Natural killer cell treated with Interleukin-12 subunit alpha and Interleukin-12 subunit beta and Interleukin-15 and Interleukin-18, amount 100 ng/mL, for 72 hours (primary cell): ENCODE measurements around the gene PCSK6. TPM values are rescaled to one million over a fixed set of nuclear protein-coding genes. Genes with fewer than 3 reads are reported as not detected.
A peak's percentile ranks its signal among the peaks of the same experiment; 100 is the strongest.

Source experiments
- ATAC-seq, 2 donors: fragments of 150-1000 bp; cut with Tn5 transposase in 1 of 2; sonication (Bioruptor Pico), chemical (Tn5 transposase) in 1 of 2; 2 replicates each; pipeline ENCODE4 v1.10.0; 2021
- DNase-seq: peaks from one replicate; pipeline ENCODE4 v3.0.0; 2022; ENCODE audit warnings: low spot score
- H3K27ac Mint-ChIP-seq, 2 donors: 1 replicate in 1 of 2; 2 replicates in 1 of 2; pipeline ENCODE4 v1.8.0; 2022; ENCODE audit warnings: mixed read lengths in 2 of 2, mild to moderate bottlenecking in 1 of 2, moderate library complexity in 1 of 2
- H3K27me3 Mint-ChIP-seq, 2 donors: 1 replicate in 1 of 2; 2 replicates in 1 of 2; pipeline ENCODE4 v1.8.0; 2022; ENCODE audit warnings: mixed read lengths in 2 of 2
- H3K36me3 Mint-ChIP-seq: one replicate; pipeline ENCODE4 v1.8.0; 2022; ENCODE audit warnings: mixed read lengths
- H3K4me1 Mint-ChIP-seq, 2 donors: 1 replicate in 1 of 2; 2 replicates in 1 of 2; pipeline ENCODE4 v1.8.0; 2022; ENCODE audit warnings: low read depth in 2 of 2, mixed read lengths in 2 of 2, mild to moderate bottlenecking in 1 of 2
- H3K4me3 Mint-ChIP-seq: one replicate; pipeline ENCODE4 v1.8.0; 2022; ENCODE audit warnings: mixed read lengths
- H3K9me3 Mint-ChIP-seq: 2 replicates; pipeline ENCODE4 v1.8.0; 2022; ENCODE audit warnings: mixed read lengths
- total RNA-seq, 2 donors: library from RNA; stranded (reverse); gene quantifications; one replicate each; pipeline ENCODE4 v1.2.3, GENCODE V29; 2022

Gene PCSK6
- total RNA-seq, 2 donors from 2014 or later = 0.95 TPM; not detected in 1

- Mint-ChIP-seq H3K36me3 (no peaks in the 10 kb centered on the region), H3K27me3 (peaks cover 10 to 14% of the 10 kb centered on the region in 2 donors), H3K4me1 (no peaks in the 10 kb centered on the region), H3K4me3 (no peak overlapping the region), H3K9me3 (no peaks in the 10 kb centered on the region), H3K27ac (no peak overlapping the region)
- no peak for ATAC-seq
- DNase-seq = no peak
Observed at GRCh38 chr15:101451846-101452245, 37.7 kb downstream of the PCSK6 start.

- H3K36me3 Mint-ChIP-seq = no peaks in the 10 kb centered on the region
- peaks cover 0 to under 1% of the 10 kb centered on the region in 2 donors for H3K4me1 Mint-ChIP-seq
- H3K27ac Mint-ChIP-seq = no peak overlapping the region
- no peak for DNase-seq
- H3K9me3 Mint-ChIP-seq = no peaks in the 10 kb centered on the region
- H3K27me3 Mint-ChIP-seq = peaks cover 10 to 14% of the 10 kb centered on the region in 2 donors
- ATAC-seq = no peak
- H3K4me3 Mint-ChIP-seq = no peak overlapping the region
Observed at GRCh38 chr15:101451266-101451799, 38.2 kb downstream of the PCSK6 start.

- Mint-ChIP-seq H3K36me3 (no peaks in the 10 kb centered on the region), H3K9me3 (no peaks in the 10 kb centered on the region), H3K27me3 (peaks cover 10 to 11% of the 10 kb centered on the region in 2 donors), H3K4me1 (peaks cover 0 to 3% of the 10 kb centered on the region in 2 donors), H3K27ac (no peak overlapping the region), H3K4me3 (no peak overlapping the region)
- DNase-seq = no peak
- no peak for ATAC-seq
Observed at GRCh38 chr15:101450403-101451265, 38.9 kb downstream of the PCSK6 start.

GRCh38 chr15:101449471-101450402 is 39.8 kb downstream of the PCSK6 start:
- H3K9me3 Mint-ChIP-seq = no peaks in the 10 kb centered on the region
- no peak overlapping the region for H3K27ac Mint-ChIP-seq
- H3K36me3 Mint-ChIP-seq = no peaks in the 10 kb centered on the region
- peaks cover 0 to 3% of the 10 kb centered on the region in 2 donors for H3K4me1 Mint-ChIP-seq
- no peak for DNase-seq
- H3K4me3 Mint-ChIP-seq = no peak overlapping the region
- ATAC-seq = peak in 1 of 2 donors; percentile 37
- peaks cover 10 to 11% of the 10 kb centered on the region in 2 donors for H3K27me3 Mint-ChIP-seq

GRCh38 chr15:101448336-101448735 is 41.2 kb downstream of the PCSK6 start:
- Mint-ChIP-seq H3K9me3 (no peaks in the 10 kb centered on the region), H3K36me3 (no peaks in the 10 kb centered on the region), H3K27ac (no peak overlapping the region), H3K4me1 (peaks cover 0 to 3% of the 10 kb centered on the region in 2 donors), H3K4me3 (no peak overlapping the region), H3K27me3 (peaks cover 10 to 12% of the 10 kb centered on the region in 2 donors)
- ATAC-seq = no peak
- DNase-seq = no peak

GRCh38 chr15:101447561-101448071 is 41.9 kb downstream of the PCSK6 start:
- no peaks in the 10 kb centered on the region for H3K36me3 Mint-ChIP-seq
- ATAC-seq (no peak), DNase-seq (no peak)
- no peak overlapping the region for H3K27ac Mint-ChIP-seq
- H3K4me3 Mint-ChIP-seq = no peak overlapping the region
- peaks cover 0 to 3% of the 10 kb centered on the region in 2 donors for H3K4me1 Mint-ChIP-seq
- no peaks in the 10 kb centered on the region for H3K9me3 Mint-ChIP-seq
- peaks cover 12 to 14% of the 10 kb centered on the region in 2 donors for H3K27me3 Mint-ChIP-seq

GRCh38 chr15:101447168-101447533 is 42.4 kb downstream of the PCSK6 start:
- Mint-ChIP-seq H3K4me3 (no peak overlapping the region), H3K27me3 (peaks cover 11 to 14% of the 10 kb centered on the region in 2 donors), H3K27ac (no peak overlapping the region), H3K4me1 (peaks cover 0 to 3% of the 10 kb centered on the region in 2 donors), H3K36me3 (no peaks in the 10 kb centered on the region), H3K9me3 (no peaks in the 10 kb centered on the region)
- peak in 1 of 2 donors; percentile 15 for ATAC-seq
- no peak for DNase-seq

- DNase-seq = no peak
- no peak overlapping the region for H3K4me3 Mint-ChIP-seq
- no peaks in the 10 kb centered on the region for H3K36me3 Mint-ChIP-seq
- no peaks in the 10 kb centered on the region for H3K9me3 Mint-ChIP-seq
- no peak overlapping the region for H3K27ac Mint-ChIP-seq
- peaks cover 11 to 13% of the 10 kb centered on the region in 2 donors for H3K27me3 Mint-ChIP-seq
- peaks cover 0 to 3% of the 10 kb centered on the region in 2 donors for H3K4me1 Mint-ChIP-seq
- peak in 1 of 2 donors; percentile 20 for ATAC-seq
Observed at GRCh38 chr15:101446518-101447167, 42.9 kb downstream of the PCSK6 start.

GRCh38 chr15:101445562-101446517 is 43.7 kb downstream of the PCSK6 start:
- Mint-ChIP-seq H3K36me3 (no peaks in the 10 kb centered on the region), H3K4me3 (no peak overlapping the region), H3K4me1 (peaks cover 0 to 3% of the 10 kb centered on the region in 2 donors), H3K27ac (no peak overlapping the region), H3K9me3 (no peaks in the 10 kb centered on the region), H3K27me3 (peaks cover 11 to 12% of the 10 kb centered on the region in 2 donors)
- no peak for DNase-seq
- no peak for ATAC-seq

- ATAC-seq (no peak), DNase-seq (no peak)
- no peaks in the 10 kb centered on the region for H3K36me3 Mint-ChIP-seq
- no peak overlapping the region for H3K4me3 Mint-ChIP-seq
- H3K27me3 Mint-ChIP-seq = peaks cover 10 to 12% of the 10 kb centered on the region in 2 donors
- peaks cover 0 to 3% of the 10 kb centered on the region in 2 donors for H3K4me1 Mint-ChIP-seq
- no peaks in the 10 kb centered on the region for H3K9me3 Mint-ChIP-seq
- H3K27ac Mint-ChIP-seq = no peak overlapping the region
Observed at GRCh38 chr15:101444807-101445508, 44.5 kb downstream of the PCSK6 start.

GRCh38 chr15:101444015-101444414 is 45.5 kb downstream of the PCSK6 start:
- no peaks in the 10 kb centered on the region for H3K9me3 Mint-ChIP-seq
- no peak for ATAC-seq
- no peak for DNase-seq
- H3K4me1 Mint-ChIP-seq = peaks cover 0 to 3% of the 10 kb centered on the region in 2 donors
- H3K27me3 Mint-ChIP-seq = peaks cover 10 to 12% of the 10 kb centered on the region in 2 donors
- H3K4me3 Mint-ChIP-seq = no peak overlapping the region
- no peaks in the 10 kb centered on the region for H3K36me3 Mint-ChIP-seq
- H3K27ac Mint-ChIP-seq = no peak overlapping the region

- Mint-ChIP-seq H3K9me3 (no peaks in the 10 kb centered on the region), H3K27me3 (peaks cover 16 to 19% of the 10 kb centered on the region in 2 donors), H3K36me3 (no peaks in the 10 kb centered on the region), H3K4me3 (no peak overlapping the region), H3K27ac (no peak overlapping the region), H3K4me1 (peaks cover 0 to 3% of the 10 kb centered on the region in 2 donors)
- DNase-seq = no peak
- no peak for ATAC-seq
Observed at GRCh38 chr15:101442272-101442671, 47.2 kb downstream of the PCSK6 start.
